Measurements from ENCODE around the gene LYG1. TPM values are rescaled to one million over a fixed set of nuclear protein-coding genes. Genes with fewer than 3 reads are reported as not detected.

Gene LYG1
- total RNA-seq, 1 experiment from 2014 or later = 3.8 TPM

DNA sequence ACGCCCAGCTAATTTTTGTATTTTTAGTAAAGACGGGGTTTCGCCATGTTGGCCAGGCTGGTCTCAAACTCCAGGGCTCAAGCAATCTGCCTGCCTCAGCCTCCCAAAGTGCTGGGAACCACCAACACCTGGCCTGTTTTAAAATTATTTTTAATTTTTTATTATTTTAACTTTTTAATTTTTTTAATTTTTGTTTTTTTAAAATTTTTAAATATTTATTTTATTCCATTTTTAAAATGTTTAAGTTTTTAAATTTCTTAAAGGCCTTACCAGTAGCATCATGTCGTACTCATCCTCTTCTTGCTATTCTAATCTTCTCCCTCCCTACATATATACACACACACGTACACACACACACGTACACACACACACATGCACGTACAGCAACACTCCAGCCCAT lies 1.4 kb downstream of the LYG1 start:
- ChIA-PET POLR2A (no interaction called here), RAD21 (ENCODE audit: low non-redundant PET in 1 of 2, low total read pairs in 2 of 2, uncharacterized antibody in 2 of 2, unreplicated experiment in 2 of 2) (no interaction called here), CTCF (no interaction called here)
- DNase-seq (ENCODE audit: low read depth, low spot score) = no peak
- no peaks in the 10 kb centered on the region for H3K9me3 ChIP-seq (ENCODE audit: control insufficient read depth in 1 of 2, insufficient read depth in 1 of 2, low read depth in 1 of 2, low read length in 2 of 2)
- no peaks in the 10 kb centered on the region for H3K4me1 ChIP-seq (ENCODE audit: control insufficient read depth in 1 of 2, insufficient read depth in 2 of 2, low read length in 2 of 2)
- H3K27ac ChIP-seq (ENCODE audit: low read depth, low read length) = no peak overlapping the region
- no peaks in the 10 kb centered on the region for H4K20me1 ChIP-seq (ENCODE audit: insufficient read depth)
- no peak overlapping the region for H3K9ac ChIP-seq (ENCODE audit: low read length)
- no peaks in the 10 kb centered on the region for H3K27me3 ChIP-seq (ENCODE audit: insufficient read depth, low read length)
- intact Hi-C loops (cut with micrococcal nuclease) = no loop called here
- no peak overlapping the region for H3K4me3 ChIP-seq (replicated peaks in 1 of 2; ENCODE audit: low read depth in 1 of 2, low read length in 2 of 2)
- ATAC-seq = no peak
- no peak overlapping the region for H2AFZ ChIP-seq (ENCODE audit: low read depth, low read length, poor library complexity, severe bottlenecking)
- H3K4me2 ChIP-seq (ENCODE audit: low read length) = no peak overlapping the region
- no TSS peak for BruUV-seq (replicated peaks)
- TF ChIP-seq EGR1 (IDR thresholded peaks at IDR 0.05; ENCODE audit: low read depth) = no peak
- no peak for TF ChIP-seq CBX3 (IDR thresholded peaks at IDR 0.05; ENCODE audit: low read depth)
- TF ChIP-seq ZNF274 (IDR thresholded peaks at IDR 0.05; ENCODE audit: low read depth, low read length) = no peak
- no peak for TF ChIP-seq CEBPB (IDR thresholded peaks at IDR 0.05; ENCODE audit: low read depth)
- no peak for TF ChIP-seq FOSL1 (IDR thresholded peaks at IDR 0.05; ENCODE audit: low read depth)
- no peak for TF ChIP-seq RAD21 (IDR thresholded peaks at IDR 0.05; ENCODE audit: low read depth)
- TF ChIP-seq ZFX (IDR thresholded peaks at IDR 0.05) = no peak
- TF ChIP-seq SRF (IDR thresholded peaks at IDR 0.05; ENCODE audit: low read depth) = no peak
- TF ChIP-seq POLR2A (IDR thresholded peaks at IDR 0.05; ENCODE audit: borderline replicate concordance, extremely low read depth, insufficient read depth, insufficient read length) = no peak
- no peak for TF ChIP-seq POLR2AphosphoS5 (IDR thresholded peaks at IDR 0.05; ENCODE audit: low read depth, low read length)
- no peak for TF ChIP-seq ATF3 (IDR thresholded peaks at IDR 0.05)
- TF ChIP-seq REST (IDR thresholded peaks at IDR 0.05; ENCODE audit: low read depth) = no peak
- no peak for TF ChIP-seq EZH2phosphoT487 (IDR thresholded peaks at IDR 0.05; ENCODE audit: borderline replicate concordance)
- TF ChIP-seq JUND (IDR thresholded peaks at IDR 0.05) = no peak
- TF ChIP-seq SIN3A (IDR thresholded peaks at IDR 0.05; ENCODE audit: low read depth) = no peak
- TF ChIP-seq SP1 (IDR thresholded peaks at IDR 0.05; ENCODE audit: low read depth) = no peak
- TF ChIP-seq ELF1 (IDR thresholded peaks at IDR 0.05; ENCODE audit: borderline replicate concordance, low read depth) = no peak
- H3K9me2 ChIP-seq (ENCODE audit: insufficient read depth) = no peaks in the 10 kb centered on the region
- H3K79me2 ChIP-seq (ENCODE audit: insufficient read depth, low read length) = no peaks in the 10 kb centered on the region
- peaks cover 3 to 5% of the 10 kb centered on the region in 2 experiments; a peak in 2 of 4 replicates for H3K36me3 ChIP-seq (ENCODE audit: control insufficient read depth in 1 of 2, insufficient read depth in 2 of 2, low read length in 2 of 2)

Measured in HCT116 (cell line).